HEK293 (cell line): ENCODE measurements around the gene ECE1.

Experiments used
- GLI4 ChIP-seq: fragments of 450-650 bp; formaldehyde crosslinking; IDR thresholded peaks from 2 replicates; pipeline ENCODE4 v1.5.1; 2016; ENCODE audit warnings: missing biosample characterization, missing genetic modification characterization
- GLIS2 ChIP-seq: fragments of 450-650 bp; formaldehyde crosslinking; IDR thresholded peaks from 2 replicates; pipeline ENCODE4 v1.5.1; 2016; ENCODE audit warnings: missing biosample characterization, missing genetic modification characterization
- HOXC10 ChIP-seq: sonication (generic); formaldehyde crosslinking; IDR thresholded peaks from 2 replicates; pipeline ENCODE4 v1.8.1; 2023; ENCODE audit warnings: mild to moderate bottlenecking, missing genetic modification reagents
- KLF9 ChIP-seq: fragments of 450-650 bp; formaldehyde crosslinking; IDR thresholded peaks from 2 replicates; pipeline ENCODE4 v1.5.1; 2016; ENCODE audit warnings: missing biosample characterization, missing genetic modification characterization, low read depth
- SP7 ChIP-seq: fragments of 450-650 bp; formaldehyde crosslinking; IDR thresholded peaks from 2 replicates; pipeline ENCODE4 v1.5.1; 2016; ENCODE audit warnings: missing biosample characterization, missing genetic modification characterization
- YY1 ChIP-seq: fragments of 450-650 bp; formaldehyde crosslinking; IDR thresholded peaks from 2 replicates; pipeline ENCODE4 v1.5.1; 2018; ENCODE audit warnings: missing biosample characterization, missing genetic modification characterization
- ZBTB20 ChIP-seq: fragments of 450-650 bp; formaldehyde crosslinking; IDR thresholded peaks from 2 replicates; pipeline ENCODE4 v1.5.1; 2016; ENCODE audit warnings: missing biosample characterization, missing genetic modification characterization
- ZFHX2 ChIP-seq: fragments of 450-650 bp; formaldehyde crosslinking; conservative IDR thresholded peaks from 2 replicates; pipeline ENCODE4 v1.5.1; 2016; ENCODE audit warnings: missing biosample characterization, missing genetic modification characterization
- ZNF354C ChIP-seq: fragments of 450-650 bp; formaldehyde crosslinking; IDR thresholded peaks from 2 replicates; pipeline ENCODE4 v1.5.1; 2016; ENCODE audit warnings: missing biosample characterization, missing genetic modification characterization, low read depth, borderline replicate concordance
- ZNF433 ChIP-seq: fragments of 450-650 bp; formaldehyde crosslinking; IDR thresholded peaks from 2 replicates; pipeline ENCODE4 v1.5.1; 2016; ENCODE audit warnings: missing biosample characterization, missing genetic modification characterization, low read depth
- ZNF449 ChIP-seq: fragments of 450-650 bp; formaldehyde crosslinking; IDR thresholded peaks from 2 replicates; pipeline ENCODE4 v1.5.1; 2017; ENCODE audit warnings: missing biosample characterization, mild to moderate bottlenecking, missing genetic modification characterization, moderate library complexity
- ZNF626 ChIP-seq: fragments of 450-650 bp; sonication (Bioruptor Pico); formaldehyde crosslinking; IDR thresholded peaks from 2 replicates; pipeline ENCODE4 v1.5.1; 2018; ENCODE audit warnings: missing biosample characterization, missing genetic modification characterization, inconsistent platforms
- ZNF792 ChIP-seq: fragments of 450-650 bp; formaldehyde crosslinking; IDR thresholded peaks from 2 replicates; pipeline ENCODE4 v1.5.1; 2016; ENCODE audit warnings: missing biosample characterization, missing genetic modification characterization
- ZSCAN16 ChIP-seq: fragments of 450-650 bp; formaldehyde crosslinking; IDR thresholded peaks from 2 replicates; pipeline ENCODE4 v1.5.1; 2016; ENCODE audit warnings: missing biosample characterization, missing genetic modification characterization
- TF ChIP-seq, protein P1 (sequence below): fragments of 450-650 bp; formaldehyde crosslinking; IDR thresholded peaks from 2 replicates; pipeline ENCODE4 v1.5.1; 2016; ENCODE audit warnings: missing biosample characterization, missing genetic modification characterization
- TF ChIP-seq, protein P2 (sequence below): fragments of 450-650 bp; formaldehyde crosslinking; IDR thresholded peaks from 2 replicates; pipeline ENCODE4 v1.5.1; 2016; ENCODE audit warnings: missing biosample characterization, missing genetic modification characterization
- TF ChIP-seq, protein P3 (sequence below): fragments of 450-650 bp; formaldehyde crosslinking; IDR thresholded peaks from 2 replicates; pipeline ENCODE4 v1.5.1; 2016; ENCODE audit warnings: missing biosample characterization, missing genetic modification characterization, borderline replicate concordance
- TF ChIP-seq, protein P4 (sequence below): fragments of 450-650 bp; formaldehyde crosslinking; IDR thresholded peaks from 2 replicates; pipeline ENCODE4 v1.5.1; 2016; ENCODE audit warnings: missing biosample characterization, missing genetic modification characterization, low read depth
- TF ChIP-seq, protein P5 (sequence below): fragments of 450-650 bp; formaldehyde crosslinking; IDR thresholded peaks from 2 replicates; pipeline ENCODE4 v1.5.1; 2016; ENCODE audit warnings: missing biosample characterization, missing genetic modification characterization
- TF ChIP-seq, protein P6 (sequence below): fragments of 450-650 bp; formaldehyde crosslinking; IDR thresholded peaks from 2 replicates; pipeline ENCODE4 v1.5.0; 2017; ENCODE audit warnings: missing biosample characterization, missing genetic modification characterization, borderline replicate concordance

ECE1 gene

GRCh38 chr1:21302747-21303715 is 12.8 kb upstream of the ECE1 start (continued):
- TF ChIP-seq ZNF433 (tag by site-specific recombination) (no peak), GLIS2 (tag by site-specific recombination) (peak; percentile 57), ZBTB20 (tag by site-specific recombination) (no peak), GLI4 (tag by site-specific recombination) (no peak), YY1 (tag by site-specific recombination) (no peak), ZNF449 (tag by site-specific recombination) (peak; percentile 49; the same call in 1 of the 2 replicates), HOXC10 (CRISPR knock-in tag) (no peak), ZNF626 (tag by site-specific recombination) (no peak), ZNF792 (tag by site-specific recombination) (no peak), ZSCAN16 (tag by site-specific recombination) (no peak), KLF9 (tag by site-specific recombination) (no peak), SP7 (tag by site-specific recombination) (peak; percentile 85), ZFHX2 (tag by site-specific recombination) (no peak), ZNF354C (tag by site-specific recombination) (no peak)
- TF ChIP-seq, protein P1, sequence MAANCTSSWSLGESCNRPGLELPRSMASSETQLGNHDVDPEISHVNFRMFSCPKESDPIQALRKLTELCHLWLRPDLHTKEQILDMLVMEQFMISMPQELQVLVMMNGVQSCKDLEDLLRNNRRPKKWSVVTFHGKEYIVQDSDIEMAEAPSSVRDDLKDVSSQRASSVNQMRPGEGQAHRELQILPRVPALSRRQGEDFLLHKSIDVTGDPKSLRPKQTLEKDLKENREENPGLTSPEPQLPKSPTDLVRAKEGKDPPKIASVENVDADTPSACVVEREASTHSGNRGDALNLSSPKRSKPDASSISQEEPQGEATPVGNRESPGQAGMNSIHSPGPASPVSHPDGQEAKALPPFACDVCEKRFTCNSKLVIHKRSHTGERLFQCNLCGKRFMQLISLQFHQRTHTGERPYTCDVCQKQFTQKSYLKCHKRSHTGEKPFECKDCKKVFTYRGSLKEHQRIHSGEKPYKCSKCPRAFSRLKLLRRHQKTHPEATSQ (tag by site-specific recombination), result no peak
- TF ChIP-seq, protein P2, sequence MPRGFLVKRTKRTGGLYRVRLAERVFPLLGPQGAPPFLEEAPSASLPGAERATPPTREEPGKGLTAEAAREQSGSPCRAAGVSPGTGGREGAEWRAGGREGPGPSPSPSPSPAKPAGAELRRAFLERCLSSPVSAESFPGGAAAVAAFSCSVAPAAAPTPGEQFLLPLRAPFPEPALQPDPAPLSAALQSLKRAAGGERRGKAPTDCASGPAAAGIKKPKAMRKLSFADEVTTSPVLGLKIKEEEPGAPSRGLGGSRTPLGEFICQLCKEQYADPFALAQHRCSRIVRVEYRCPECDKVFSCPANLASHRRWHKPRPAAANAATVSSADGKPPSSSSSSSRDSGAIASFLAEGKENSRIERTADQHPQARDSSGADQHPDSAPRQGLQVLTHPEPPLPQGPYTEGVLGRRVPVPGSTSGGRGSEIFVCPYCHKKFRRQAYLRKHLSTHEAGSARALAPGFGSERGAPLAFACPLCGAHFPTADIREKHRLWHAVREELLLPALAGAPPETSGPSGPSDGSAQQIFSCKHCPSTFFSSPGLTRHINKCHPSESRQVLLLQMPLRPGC, result no peak
- TF ChIP-seq, protein P3, sequence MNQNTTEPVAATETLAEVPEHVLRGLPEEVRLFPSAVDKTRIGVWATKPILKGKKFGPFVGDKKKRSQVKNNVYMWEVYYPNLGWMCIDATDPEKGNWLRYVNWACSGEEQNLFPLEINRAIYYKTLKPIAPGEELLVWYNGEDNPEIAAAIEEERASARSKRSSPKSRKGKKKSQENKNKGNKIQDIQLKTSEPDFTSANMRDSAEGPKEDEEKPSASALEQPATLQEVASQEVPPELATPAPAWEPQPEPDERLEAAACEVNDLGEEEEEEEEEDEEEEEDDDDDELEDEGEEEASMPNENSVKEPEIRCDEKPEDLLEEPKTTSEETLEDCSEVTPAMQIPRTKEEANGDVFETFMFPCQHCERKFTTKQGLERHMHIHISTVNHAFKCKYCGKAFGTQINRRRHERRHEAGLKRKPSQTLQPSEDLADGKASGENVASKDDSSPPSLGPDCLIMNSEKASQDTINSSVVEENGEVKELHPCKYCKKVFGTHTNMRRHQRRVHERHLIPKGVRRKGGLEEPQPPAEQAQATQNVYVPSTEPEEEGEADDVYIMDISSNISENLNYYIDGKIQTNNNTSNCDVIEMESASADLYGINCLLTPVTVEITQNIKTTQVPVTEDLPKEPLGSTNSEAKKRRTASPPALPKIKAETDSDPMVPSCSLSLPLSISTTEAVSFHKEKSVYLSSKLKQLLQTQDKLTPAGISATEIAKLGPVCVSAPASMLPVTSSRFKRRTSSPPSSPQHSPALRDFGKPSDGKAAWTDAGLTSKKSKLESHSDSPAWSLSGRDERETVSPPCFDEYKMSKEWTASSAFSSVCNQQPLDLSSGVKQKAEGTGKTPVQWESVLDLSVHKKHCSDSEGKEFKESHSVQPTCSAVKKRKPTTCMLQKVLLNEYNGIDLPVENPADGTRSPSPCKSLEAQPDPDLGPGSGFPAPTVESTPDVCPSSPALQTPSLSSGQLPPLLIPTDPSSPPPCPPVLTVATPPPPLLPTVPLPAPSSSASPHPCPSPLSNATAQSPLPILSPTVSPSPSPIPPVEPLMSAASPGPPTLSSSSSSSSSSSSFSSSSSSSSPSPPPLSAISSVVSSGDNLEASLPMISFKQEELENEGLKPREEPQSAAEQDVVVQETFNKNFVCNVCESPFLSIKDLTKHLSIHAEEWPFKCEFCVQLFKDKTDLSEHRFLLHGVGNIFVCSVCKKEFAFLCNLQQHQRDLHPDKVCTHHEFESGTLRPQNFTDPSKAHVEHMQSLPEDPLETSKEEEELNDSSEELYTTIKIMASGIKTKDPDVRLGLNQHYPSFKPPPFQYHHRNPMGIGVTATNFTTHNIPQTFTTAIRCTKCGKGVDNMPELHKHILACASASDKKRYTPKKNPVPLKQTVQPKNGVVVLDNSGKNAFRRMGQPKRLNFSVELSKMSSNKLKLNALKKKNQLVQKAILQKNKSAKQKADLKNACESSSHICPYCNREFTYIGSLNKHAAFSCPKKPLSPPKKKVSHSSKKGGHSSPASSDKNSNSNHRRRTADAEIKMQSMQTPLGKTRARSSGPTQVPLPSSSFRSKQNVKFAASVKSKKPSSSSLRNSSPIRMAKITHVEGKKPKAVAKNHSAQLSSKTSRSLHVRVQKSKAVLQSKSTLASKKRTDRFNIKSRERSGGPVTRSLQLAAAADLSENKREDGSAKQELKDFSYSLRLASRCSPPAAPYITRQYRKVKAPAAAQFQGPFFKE, result no peak
- TF ChIP-seq, protein P4, sequence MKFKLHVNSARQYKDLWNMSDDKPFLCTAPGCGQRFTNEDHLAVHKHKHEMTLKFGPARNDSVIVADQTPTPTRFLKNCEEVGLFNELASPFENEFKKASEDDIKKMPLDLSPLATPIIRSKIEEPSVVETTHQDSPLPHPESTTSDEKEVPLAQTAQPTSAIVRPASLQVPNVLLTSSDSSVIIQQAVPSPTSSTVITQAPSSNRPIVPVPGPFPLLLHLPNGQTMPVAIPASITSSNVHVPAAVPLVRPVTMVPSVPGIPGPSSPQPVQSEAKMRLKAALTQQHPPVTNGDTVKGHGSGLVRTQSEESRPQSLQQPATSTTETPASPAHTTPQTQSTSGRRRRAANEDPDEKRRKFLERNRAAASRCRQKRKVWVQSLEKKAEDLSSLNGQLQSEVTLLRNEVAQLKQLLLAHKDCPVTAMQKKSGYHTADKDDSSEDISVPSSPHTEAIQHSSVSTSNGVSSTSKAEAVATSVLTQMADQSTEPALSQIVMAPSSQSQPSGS (tag by site-specific recombination), result no peak
- TF ChIP-seq, protein P5, sequence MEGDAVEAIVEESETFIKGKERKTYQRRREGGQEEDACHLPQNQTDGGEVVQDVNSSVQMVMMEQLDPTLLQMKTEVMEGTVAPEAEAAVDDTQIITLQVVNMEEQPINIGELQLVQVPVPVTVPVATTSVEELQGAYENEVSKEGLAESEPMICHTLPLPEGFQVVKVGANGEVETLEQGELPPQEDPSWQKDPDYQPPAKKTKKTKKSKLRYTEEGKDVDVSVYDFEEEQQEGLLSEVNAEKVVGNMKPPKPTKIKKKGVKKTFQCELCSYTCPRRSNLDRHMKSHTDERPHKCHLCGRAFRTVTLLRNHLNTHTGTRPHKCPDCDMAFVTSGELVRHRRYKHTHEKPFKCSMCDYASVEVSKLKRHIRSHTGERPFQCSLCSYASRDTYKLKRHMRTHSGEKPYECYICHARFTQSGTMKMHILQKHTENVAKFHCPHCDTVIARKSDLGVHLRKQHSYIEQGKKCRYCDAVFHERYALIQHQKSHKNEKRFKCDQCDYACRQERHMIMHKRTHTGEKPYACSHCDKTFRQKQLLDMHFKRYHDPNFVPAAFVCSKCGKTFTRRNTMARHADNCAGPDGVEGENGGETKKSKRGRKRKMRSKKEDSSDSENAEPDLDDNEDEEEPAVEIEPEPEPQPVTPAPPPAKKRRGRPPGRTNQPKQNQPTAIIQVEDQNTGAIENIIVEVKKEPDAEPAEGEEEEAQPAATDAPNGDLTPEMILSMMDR (tag by site-specific recombination), result peak; percentile 77
- TF ChIP-seq, protein P6, sequence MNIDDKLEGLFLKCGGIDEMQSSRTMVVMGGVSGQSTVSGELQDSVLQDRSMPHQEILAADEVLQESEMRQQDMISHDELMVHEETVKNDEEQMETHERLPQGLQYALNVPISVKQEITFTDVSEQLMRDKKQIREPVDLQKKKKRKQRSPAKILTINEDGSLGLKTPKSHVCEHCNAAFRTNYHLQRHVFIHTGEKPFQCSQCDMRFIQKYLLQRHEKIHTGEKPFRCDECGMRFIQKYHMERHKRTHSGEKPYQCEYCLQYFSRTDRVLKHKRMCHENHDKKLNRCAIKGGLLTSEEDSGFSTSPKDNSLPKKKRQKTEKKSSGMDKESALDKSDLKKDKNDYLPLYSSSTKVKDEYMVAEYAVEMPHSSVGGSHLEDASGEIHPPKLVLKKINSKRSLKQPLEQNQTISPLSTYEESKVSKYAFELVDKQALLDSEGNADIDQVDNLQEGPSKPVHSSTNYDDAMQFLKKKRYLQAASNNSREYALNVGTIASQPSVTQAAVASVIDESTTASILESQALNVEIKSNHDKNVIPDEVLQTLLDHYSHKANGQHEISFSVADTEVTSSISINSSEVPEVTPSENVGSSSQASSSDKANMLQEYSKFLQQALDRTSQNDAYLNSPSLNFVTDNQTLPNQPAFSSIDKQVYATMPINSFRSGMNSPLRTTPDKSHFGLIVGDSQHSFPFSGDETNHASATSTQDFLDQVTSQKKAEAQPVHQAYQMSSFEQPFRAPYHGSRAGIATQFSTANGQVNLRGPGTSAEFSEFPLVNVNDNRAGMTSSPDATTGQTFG (tag by site-specific recombination), result no peak
